GM19035 (cell line): ENCODE measurements around the gene ZNF593OS.
A peak's percentile ranks its signal among the peaks of the same experiment; 100 is the strongest.

Experiments used
- ATAC-seq: cut with Tn5 transposase; IDR thresholded peaks from one replicate; pipeline ENCODE4 v1.9.1; 2021; ENCODE audit not compliant: unreplicated experiment

ZNF593OS gene

DNA sequence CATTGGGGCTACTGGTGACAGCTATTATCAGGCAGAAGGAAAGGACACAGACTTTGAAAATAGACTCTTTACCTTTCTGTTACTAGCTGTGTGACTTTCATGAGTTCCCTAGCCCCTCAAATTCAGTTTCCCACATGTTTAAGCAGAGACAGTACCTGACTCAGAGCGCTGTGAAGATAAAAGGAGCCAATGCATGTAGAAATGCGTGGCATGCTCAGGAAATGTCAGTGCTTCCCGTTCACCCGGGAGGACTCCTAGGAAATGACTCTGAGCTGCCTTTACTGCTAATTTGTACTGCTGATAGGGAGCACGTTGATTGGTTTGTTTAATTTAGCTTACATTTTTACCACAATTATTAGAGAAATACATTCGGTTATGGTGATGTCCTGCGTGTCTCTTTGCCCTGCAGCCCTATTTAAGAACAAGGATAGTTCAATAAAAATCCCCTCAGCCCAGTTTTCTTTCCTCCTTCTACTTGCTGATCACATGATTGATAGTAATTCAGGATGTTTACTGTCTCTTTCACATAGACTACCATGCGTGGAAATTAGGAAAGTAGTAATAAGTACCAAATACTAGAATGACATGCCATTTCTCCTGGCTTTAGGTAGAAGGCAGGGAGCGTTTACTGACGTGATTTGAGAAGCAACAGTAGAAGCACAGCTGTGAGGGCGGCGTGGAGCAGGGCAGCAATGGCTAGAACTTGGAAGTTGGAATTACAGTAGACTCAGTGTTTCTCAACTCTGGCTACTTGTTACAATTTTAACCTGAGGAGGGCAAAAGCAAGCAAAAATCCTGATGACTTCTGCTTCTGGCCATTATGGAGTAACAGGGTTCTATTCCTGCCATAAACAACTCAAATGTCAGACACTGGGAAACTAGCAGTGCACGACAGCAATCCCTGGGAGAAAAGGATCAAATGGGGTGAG is 44.1 kb downstream of the ZNF593OS start:
- no peak for ATAC-seq

DNA sequence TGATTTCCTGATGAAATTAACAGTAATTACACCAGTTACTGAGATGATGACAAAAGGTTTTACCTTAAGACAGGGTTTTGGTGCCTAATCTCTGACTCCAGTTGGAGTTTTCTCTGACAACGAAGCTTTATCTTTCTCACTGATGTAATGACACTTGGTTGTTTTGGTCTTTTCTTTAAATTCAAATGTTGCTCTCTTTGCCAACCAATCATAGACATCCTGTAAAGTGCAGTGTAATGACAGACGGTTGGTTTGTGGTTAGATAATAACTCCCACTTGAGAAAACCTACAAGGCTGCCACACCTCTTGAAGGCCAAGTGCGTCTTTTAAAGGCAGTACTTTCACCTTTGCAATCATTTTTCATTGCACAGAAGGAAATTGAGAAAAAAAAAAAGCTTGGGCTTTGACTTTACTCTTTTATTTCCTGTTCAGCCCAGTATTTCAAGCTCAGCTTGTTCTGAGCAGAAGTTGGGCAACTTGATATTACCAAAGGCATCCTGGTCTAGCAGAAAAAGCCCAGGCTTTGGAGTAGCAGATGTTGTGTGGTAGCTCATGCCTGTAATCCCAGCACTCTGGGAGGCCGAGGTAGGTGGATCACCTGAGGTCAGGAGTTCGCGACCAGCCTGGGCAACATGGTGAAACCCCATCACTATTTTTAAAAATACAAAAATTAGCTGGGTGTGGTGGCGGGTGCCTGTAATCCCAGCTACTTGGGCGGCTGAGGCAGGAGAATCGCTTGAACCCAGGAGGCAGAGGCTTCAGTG is 45.1 kb downstream of the ZNF593OS start:
- ATAC-seq: peak; percentile 79

DNA sequence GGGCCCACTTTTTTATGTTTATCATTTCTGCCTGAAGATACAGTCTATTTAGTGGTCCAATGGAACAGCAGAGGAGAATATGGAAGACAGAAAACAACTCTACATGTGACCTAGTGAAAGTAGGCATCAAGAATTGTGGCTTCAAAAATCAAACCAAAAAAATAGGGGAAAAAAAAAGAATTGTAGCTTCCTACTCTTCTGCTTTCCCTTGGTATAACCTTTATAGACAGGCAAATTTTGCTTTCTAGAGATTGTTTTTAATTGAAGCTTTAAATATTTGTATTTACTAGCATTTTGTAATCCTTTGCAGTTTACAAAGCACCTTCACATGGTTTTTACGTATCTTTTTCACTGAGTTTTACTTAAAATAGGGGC is 45.7 kb downstream of the ZNF593OS start:
- ATAC-seq: no peak

DNA sequence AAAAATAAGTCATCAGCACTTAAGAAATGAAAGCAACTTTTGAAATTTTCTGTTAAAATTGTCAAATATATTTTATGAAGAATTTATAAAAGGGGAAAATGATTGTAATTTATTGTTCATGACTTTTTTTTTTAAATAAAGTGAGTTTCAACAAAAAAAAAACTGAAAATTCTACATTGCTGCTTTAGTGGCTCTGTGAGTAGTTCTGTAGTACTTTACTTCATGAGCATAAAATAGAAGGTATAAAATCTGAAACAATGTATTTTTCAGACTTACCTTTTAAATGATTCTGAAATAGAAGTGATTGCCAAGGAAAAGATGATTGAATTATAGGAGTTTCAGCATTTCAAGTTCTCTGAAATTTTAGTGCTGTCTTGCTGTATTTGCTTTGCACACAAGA is 46.2 kb downstream of the ZNF593OS start:
- ATAC-seq: no peak

DNA sequence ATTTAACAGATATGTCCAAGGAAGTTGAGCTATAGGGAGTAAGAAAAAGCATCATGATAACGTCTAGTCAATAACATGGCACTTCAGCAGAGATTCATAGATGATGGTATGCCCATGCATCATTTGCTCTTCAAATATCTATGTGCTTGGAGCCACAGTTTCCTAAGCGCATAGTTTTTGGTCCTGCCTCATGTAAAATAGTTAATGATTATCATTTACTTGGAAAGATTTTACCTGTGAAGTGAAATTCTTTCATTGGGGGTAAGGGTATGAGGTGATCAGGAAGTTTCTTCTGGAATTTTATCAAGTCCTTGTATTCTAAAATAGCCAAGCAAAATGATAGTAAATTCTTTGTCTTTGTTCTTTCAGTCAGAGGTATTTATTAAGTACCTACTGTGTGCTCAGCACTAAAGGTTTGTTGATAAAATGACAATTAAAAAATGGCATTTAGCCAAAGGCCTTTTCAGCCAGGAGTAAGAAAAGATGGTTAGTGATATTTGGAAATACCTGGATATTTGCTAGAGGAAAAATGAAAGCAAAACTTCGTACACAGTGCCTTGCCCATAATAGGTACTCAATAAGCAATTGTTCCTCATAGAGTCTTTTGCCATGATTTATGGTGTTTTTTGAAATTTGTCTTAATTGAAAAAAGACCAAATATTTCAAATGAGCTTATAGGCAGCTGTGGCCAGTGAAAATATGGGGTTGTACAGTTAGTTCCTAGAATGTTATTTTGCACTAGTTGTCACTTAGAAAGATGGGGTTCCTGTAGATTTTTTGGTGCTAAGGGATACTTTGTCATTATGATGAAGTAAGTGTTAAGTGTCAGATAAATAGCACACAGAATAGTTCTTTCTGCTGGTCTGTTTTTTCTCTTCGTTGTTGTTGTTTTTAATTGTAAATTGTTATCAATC is 47.0 kb downstream of the ZNF593OS start:
- no peak for ATAC-seq

DNA sequence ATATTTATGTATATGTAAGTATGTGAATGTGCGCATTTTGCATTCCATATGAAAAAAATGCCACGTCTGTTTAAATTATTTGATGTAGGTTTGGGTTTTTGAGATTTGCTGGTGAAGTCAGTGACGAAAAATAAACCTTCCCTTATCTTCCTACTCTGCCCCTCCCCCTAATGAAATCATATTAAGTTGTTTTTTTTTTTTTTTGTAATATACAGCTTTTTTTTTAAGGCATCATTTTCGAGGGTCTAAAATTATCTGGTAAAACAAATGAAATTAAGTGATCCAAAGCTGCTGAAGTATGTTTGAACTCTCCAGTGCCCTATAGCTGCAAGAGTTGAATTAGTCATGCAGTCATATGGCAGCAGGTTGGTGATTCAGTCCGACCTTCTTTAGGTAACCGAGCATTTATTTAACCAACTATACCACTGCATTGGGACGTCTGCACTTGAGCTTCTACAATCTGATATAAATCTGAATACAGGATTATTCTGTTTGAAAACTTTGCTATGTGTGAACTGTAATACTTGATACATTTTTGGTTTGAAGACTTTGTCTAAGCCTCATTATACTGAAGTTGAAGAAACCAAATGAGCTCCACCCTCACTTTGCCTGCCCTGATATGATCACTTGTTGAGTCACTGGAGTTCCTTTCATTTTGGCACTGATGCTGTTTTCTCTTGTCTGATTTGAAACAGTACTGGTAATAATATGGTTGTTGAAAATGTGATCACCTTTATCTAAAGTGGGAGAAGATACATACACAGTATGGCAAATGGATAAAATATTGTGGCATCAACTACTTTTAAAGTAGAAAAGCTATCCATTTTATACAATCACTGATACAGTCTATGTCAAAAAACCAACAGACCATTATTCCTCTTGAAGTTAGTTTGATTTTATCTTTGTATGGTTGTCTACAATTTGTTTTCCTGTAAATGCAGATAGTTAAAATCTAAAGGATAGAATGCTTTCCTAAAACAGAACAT is 48.4 kb downstream of the ZNF593OS start:
- ATAC-seq: no peak

DNA sequence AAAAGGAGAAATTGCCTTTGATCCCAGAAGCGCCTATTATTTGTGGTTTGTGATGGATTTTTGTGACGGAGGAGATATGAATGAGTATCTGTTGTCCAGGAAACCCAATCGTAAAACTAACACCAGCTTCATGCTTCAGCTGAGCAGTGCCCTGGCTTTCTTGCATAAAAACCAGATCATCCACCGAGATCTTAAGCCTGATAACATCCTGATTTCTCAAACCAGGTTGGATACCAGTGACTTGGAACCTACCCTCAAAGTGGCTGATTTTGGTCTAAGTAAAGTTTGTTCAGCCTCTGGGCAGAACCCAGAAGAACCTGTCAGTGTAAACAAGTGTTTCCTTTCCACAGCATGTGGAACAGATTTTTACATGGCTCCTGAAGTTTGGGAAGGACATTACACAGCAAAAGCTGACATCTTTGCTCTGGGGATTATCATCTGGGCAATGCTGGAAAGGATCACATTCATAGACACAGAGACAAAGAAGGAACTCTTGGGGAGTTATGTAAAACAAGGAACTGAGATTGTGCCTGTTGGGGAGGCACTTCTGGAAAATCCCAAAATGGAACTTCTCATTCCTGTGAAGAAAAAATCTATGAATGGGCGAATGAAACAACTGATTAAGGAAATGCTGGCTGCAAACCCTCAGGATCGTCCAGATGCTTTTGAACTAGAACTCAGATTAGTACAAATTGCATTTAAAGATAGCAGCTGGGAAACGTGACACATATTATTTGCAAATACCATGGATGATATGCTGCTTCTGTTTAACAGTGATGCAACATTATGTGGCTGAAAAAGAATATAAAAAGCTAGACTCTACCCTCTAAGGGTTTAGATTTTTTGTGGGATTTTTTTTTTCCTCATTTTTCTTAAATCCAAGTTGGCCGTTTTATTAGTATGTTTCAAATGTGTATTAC is 49.5 kb downstream of the ZNF593OS start:
- no peak for ATAC-seq

DNA sequence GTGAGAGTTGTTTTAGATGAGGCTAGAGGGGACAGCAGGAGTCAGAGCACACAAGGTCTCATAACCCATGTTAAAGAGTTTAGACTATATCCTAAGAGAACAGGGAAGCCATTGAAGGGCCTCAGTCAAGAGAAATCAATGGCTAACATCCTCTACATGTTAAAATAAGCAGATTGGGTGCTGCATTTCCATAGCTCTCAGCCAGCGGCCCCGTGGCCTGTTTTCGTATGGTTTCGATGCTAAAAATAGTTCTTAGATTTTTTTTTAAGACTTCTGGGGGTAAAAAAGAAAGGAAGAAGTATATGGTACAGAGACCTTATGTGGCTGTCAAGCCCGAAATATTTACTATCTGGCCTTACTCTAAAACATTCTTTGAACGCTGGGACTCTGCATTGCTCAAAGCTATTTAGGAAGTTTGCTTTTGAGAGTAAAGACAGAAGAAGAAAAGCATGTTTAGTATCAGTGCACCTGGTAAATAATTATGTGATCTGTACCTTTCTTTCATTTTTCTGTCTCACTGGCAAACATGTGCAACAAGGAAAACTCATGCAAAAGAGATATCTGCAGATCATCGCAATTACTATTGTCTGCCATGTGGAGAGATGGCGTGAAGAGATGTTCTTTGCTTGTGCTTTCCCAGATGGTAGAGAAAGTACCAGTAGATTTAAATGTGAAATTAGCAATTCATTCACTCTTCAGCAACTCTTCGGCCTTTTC is 51.6 kb downstream of the ZNF593OS start:
- no peak for ATAC-seq
